HEK293T (cell line): ENCODE measurements around the gene F13A1.
"Not testable (repeated sequence)": the region's sequence is repeated elsewhere in the genome, so short reads cannot be mapped to it uniquely, and the experiment has no call there.

Experiments used
- CTCF ChIA-PET: fragments of 350-600 bp; formaldehyde crosslinking; extraction: SDS; loops from one replicate; lab custom pipeline; 2021; ENCODE audit warnings: antibody characterized with exemption, inconsistent platforms; lab: Yijun Ruan, JAX
- POLR2A ChIA-PET: fragments of 350-600 bp; formaldehyde crosslinking; extraction: SDS; loops from one replicate; lab custom pipeline; 2020; ENCODE audit warnings: antibody characterized with exemption, inconsistent platforms; lab: Yijun Ruan, JAX
- DNase-seq: peaks from one replicate; pipeline ENCODE4 v3.0.0; 2012; ENCODE audit warnings: mixed read lengths; ENCODE audit errors: extremely low spot score
- ARNT ChIP-seq: fragments of 450-650 bp; IDR thresholded peaks from 2 replicates; pipeline ENCODE4 v1.6.1; 2017; ENCODE audit warnings: mild to moderate bottlenecking
- BHLHE40 ChIP-seq: fragments of 450-650 bp; IDR thresholded peaks from 2 replicates; pipeline ENCODE4 v1.6.1; 2016; ENCODE audit warnings: mild to moderate bottlenecking, moderate library complexity, borderline replicate concordance
- CTBP1 ChIP-seq: fragments of 450-650 bp; IDR thresholded peaks from 2 replicates; pipeline ENCODE4 v1.6.1; 2016; ENCODE audit warnings: borderline replicate concordance
- ELF4 ChIP-seq: fragments of 450-650 bp; IDR thresholded peaks from 2 replicates; pipeline ENCODE4 v1.6.1; 2017; ENCODE audit warnings: antibody characterized with exemption
- FOXA1 ChIP-seq: fragments of 450-650 bp; IDR thresholded peaks from 2 replicates; pipeline ENCODE4 v1.6.1; 2016; ENCODE audit warnings: mild to moderate bottlenecking
- FOXK2 ChIP-seq: fragments of 450-650 bp; IDR thresholded peaks from 2 replicates; pipeline ENCODE4 v1.6.1; 2016; ENCODE audit warnings: mild to moderate bottlenecking
- FOXM1 ChIP-seq: fragments of 450-650 bp; IDR thresholded peaks from 2 replicates; pipeline ENCODE4 v1.6.1; 2017; ENCODE audit warnings: mild to moderate bottlenecking, borderline replicate concordance
- HDGF ChIP-seq: fragments of 450-650 bp; IDR thresholded peaks from 2 replicates; pipeline ENCODE4 v1.6.1; 2017; ENCODE audit warnings: antibody characterized with exemption, borderline replicate concordance
- L3MBTL2 ChIP-seq: fragments of 450-650 bp; conservative IDR thresholded peaks from 2 replicates; pipeline ENCODE4 v1.6.1; 2016; ENCODE audit warnings: mild to moderate bottlenecking
- LEF1 ChIP-seq: fragments of 450-650 bp; IDR thresholded peaks from 2 replicates; pipeline ENCODE4 v1.6.1; 2017; ENCODE audit warnings: mild to moderate bottlenecking, borderline replicate concordance
- NFRKB ChIP-seq: fragments of 450-650 bp; IDR thresholded peaks from 2 replicates; pipeline ENCODE4 v1.6.1; 2016; ENCODE audit warnings: mild to moderate bottlenecking, moderate library complexity
- SP1 ChIP-seq: fragments of 450-650 bp; IDR thresholded peaks from 2 replicates; pipeline ENCODE4 v1.6.1; 2017
- SUZ12 ChIP-seq: fragments of 450-650 bp; IDR thresholded peaks from 2 replicates; pipeline ENCODE4 v1.6.1; 2016; ENCODE audit warnings: mild to moderate bottlenecking
- TARDBP ChIP-seq: fragments of 450-650 bp; IDR thresholded peaks from 2 replicates; pipeline ENCODE4 v1.6.1; 2016
- ZNF384 ChIP-seq: fragments of 450-650 bp; IDR thresholded peaks from 2 replicates; pipeline ENCODE4 v1.6.1; 2016
- TF ChIP-seq, protein P1 (sequence below): fragments of 450-650 bp; IDR thresholded peaks from 2 replicates; pipeline ENCODE4 v1.6.1; 2016

The F13A1 gene

DNA sequence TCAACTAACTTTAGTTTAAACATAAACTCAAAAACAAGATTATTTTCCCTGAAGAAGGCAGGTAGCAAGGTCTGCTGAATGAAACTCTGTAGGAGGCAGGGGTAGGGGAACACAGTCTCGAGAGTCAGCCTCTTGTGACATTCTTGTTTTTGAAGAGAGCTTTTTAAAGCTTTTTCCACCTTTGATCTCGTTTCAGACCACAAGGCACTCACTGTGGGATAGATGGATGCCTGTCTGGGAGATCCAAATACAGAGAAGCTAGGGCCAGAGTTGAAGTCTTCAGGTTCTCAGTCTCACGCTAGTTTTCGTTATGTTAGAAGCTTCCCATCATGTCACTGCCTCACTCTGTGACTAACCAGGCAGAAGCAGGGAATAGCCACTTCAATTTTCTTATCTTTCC is 14.9 kb downstream of the F13A1 start:
- no peak for DNase-seq
- TF ChIP-seq FOXM1 (no peak), SP1 (no peak), BHLHE40 (no peak), FOXA1 (no peak), ARNT (no peak), L3MBTL2 (no peak), FOXK2 (no peak), LEF1 (no peak), SUZ12 (no peak), NFRKB (no peak), CTBP1 (no peak), ELF4 (no peak)
- TF ChIP-seq, protein P1, sequence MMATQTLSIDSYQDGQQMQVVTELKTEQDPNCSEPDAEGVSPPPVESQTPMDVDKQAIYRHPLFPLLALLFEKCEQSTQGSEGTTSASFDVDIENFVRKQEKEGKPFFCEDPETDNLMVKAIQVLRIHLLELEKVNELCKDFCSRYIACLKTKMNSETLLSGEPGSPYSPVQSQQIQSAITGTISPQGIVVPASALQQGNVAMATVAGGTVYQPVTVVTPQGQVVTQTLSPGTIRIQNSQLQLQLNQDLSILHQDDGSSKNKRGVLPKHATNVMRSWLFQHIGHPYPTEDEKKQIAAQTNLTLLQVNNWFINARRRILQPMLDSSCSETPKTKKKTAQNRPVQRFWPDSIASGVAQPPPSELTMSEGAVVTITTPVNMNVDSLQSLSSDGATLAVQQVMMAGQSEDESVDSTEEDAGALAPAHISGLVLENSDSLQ: no peak
- ChIA-PET CTCF (no interaction called here), POLR2A (no interaction called here)

DNA sequence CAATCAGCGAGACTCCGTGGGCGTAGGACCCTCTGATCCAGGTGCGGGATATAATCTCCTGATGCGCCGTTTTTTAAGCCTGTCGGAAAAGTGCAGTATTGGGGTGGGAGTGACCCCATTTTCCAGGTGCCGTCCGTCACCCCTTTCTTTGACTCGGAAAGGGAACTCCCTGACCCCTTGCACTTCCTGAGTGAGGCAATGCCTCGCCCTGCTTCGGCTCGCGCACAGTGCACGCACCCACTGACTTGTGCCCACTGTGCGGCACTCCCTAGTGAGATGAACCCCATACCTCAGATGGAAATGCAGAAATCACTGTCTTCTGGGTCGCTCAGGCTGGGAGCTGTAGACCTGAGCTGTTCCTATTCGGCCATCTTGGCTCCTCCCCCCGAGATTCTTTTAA is 20.1 kb downstream of the F13A1 start:
- CTCF ChIA-PET, DNase-seq, POLR2A ChIA-PET: not testable (repeated sequence)

DNA sequence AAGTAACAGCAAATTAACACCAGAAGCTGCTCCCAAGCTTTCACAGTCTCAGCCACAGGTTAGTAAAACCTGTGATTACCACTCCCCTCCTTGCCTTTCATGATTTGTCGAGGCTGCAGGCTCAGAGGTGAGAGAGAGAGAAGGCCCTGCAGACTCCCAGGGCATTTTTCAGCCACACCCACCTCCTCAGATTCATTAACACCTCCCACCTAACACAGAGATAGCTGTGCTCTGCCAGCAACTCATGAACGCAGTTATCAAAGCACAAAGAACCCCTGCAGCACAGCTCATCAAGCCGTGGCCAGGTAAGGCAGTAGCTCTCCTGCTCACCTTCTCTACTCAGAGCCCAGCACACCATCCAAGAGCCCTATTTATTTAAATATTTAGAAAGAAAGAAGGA is 27.1 kb downstream of the F13A1 start:
- no peak for DNase-seq
- TF ChIP-seq HDGF: no peak
- no peak for TF ChIP-seq SUZ12
- no peak for TF ChIP-seq CTBP1
- TF ChIP-seq ELF4: no peak
- TF ChIP-seq ZNF384: no peak
- TF ChIP-seq BHLHE40: no peak
- no peak for TF ChIP-seq ARNT
- no peak for TF ChIP-seq FOXA1
- TF ChIP-seq, protein P1: no peak
- TF ChIP-seq SP1: no peak
- no peak for TF ChIP-seq L3MBTL2
- TF ChIP-seq NFRKB: no peak
- no peak for TF ChIP-seq FOXM1
- TF ChIP-seq LEF1: no peak
- no peak for TF ChIP-seq FOXK2
- POLR2A ChIA-PET: no interaction called here
- CTCF ChIA-PET: no interaction called here

DNA sequence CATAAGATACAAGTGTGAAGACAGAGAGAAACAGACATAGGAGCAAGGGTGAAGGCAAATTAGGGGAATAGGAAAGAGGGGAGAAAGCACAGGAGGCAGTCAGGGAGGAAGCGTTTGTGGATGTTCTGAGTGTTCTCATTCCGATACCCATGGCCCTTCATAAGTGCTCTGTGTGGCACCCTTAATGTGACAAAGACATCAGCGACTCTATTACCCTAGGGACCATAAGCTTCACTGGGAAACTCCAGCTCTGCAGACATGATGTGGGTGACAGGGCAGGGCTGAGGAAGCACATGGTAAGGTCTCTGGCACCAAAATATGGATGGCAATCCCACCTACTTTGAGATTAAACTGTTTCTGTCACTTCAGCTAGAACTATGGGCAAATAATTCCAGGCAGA is 33.0 kb downstream of the F13A1 start:
- ChIA-PET POLR2A (no interaction called here), CTCF (interaction anchor here (0.7 kb wide), 1 partner anchor 14 kb away, joined by 3 read pairs; no protein-coding TSS in a partner anchor)
- DNase-seq: no peak
- TF ChIP-seq NFRKB: no peak
- TF ChIP-seq LEF1: no peak
- TF ChIP-seq, protein P1: no peak
- no peak for TF ChIP-seq HDGF
- no peak for TF ChIP-seq FOXM1
- no peak for TF ChIP-seq FOXA1
- no peak for TF ChIP-seq SP1
- no peak for TF ChIP-seq SUZ12
- TF ChIP-seq FOXK2: no peak
- TF ChIP-seq CTBP1: no peak
- no peak for TF ChIP-seq ELF4
- no peak for TF ChIP-seq TARDBP
- TF ChIP-seq ARNT: no peak
- TF ChIP-seq L3MBTL2: no peak
- no peak for TF ChIP-seq BHLHE40
- no peak for TF ChIP-seq ZNF384

DNA sequence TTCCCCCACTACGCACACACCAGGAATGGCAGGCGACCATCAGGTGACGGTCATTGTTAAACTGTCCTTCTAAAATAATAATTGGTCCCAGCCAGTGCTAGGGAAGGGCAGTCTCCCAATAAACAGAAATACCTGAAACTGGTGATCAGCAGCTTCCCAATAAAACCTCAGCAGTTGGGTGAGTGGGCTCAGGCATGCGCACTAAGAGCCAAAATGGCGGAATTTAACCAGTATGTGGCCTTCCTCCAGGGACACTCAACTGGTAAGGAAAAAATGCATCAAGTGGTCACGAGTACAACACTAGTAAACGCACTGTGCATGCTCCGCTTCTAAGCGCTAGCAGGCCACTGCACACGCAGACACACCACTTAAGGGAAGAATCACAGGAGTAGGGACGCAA is 34.8 kb downstream of the F13A1 start:
- no peak for DNase-seq
- ChIA-PET POLR2A (no interaction called here), CTCF (no interaction called here)
- TF ChIP-seq ZNF384: no peak

DNA sequence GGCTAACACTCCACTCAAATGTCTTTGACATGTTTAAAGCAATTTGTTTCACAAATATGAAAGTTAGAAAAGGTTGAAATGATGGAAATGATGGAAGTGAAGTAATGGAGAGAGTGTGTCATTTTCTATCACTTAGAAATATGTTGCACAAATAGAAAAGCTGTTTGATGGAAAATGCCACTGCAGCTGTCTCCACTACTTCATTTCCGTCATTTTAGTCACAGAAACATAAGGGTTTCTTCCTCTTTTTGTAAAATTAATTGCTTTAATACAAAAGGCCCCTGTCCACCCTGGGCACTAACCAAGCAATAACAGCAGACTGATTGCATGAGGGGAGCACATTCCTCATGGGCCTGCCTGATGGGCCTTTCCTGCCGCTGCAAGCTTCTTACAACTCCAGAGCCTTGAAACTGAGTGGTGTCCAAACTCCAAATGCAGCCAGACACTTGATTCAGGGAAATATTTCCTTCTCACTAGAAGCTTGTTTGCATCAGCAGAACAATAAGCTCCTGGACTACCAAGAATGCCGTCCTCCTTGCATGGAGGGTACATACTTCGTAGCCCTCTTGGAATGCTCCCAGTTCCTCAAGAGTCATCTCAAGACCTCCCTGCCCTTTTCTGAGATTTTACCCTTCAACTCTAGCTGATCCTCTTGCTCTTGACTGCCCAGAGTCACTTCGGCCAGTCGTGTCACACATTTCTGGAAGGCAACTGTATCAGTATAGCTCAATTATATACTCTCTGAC is 36.1 kb downstream of the F13A1 start:
- TF ChIP-seq LEF1 (no peak), FOXA1 (no peak), SP1 (no peak), FOXK2 (no peak), CTBP1 (no peak), ZNF384 (no peak), ELF4 (no peak), SUZ12 (no peak), L3MBTL2 (no peak), ARNT (no peak)
- TF ChIP-seq, protein P1: no peak

More for the DNA sequence above, 36.1 kb downstream of the F13A1 start:
- ChIA-PET CTCF (no interaction called here), POLR2A (no interaction called here)
- DNase-seq: no peak
